H1 (cell line): ENCODE measurements around the gene KLHL7. TPM values are rescaled to one million over a fixed set of nuclear protein-coding genes. Genes with fewer than 3 reads are reported as not detected.

Experiments
- CTCF ChIA-PET: fragments of 300-600 bp; sonication (Branson Sonifier 250); formaldehyde crosslinking; loops from one replicate; lab custom pipeline; 2021; ENCODE audit not compliant: partially characterized antibody; lab: Charles Lee
- POLR2A ChIA-PET: fragments of 300-600 bp; sonication (Branson Sonifier 250); formaldehyde crosslinking; loops from one replicate; lab custom pipeline; 2021; ENCODE audit warnings: inconsistent platforms; ENCODE audit not compliant: partially characterized antibody; lab: Charles Lee
- DNase-seq, 2 experiments: peaks; one replicate each; pipeline versions ENCODE4 v3.0.0 to v3.0.0-alpha.2; 2010 to 2022; ENCODE audit warnings: low spot score in 2 of 2, low read depth in 1 of 2, mixed read lengths in 1 of 2
- FAIRE-seq: peaks from 2 replicates; lab custom pipeline; 2011; peaks lifted over from hg19 to GRCh38; lab: Jason Lieb, UNC
- H2AFZ ChIP-seq: 2 replicates; pipeline ENCODE4 v1.8.1; 2012; ENCODE audit warnings: low read length, inconsistent platforms
- H2AK5ac ChIP-seq: 2 replicates; pipeline ENCODE4 v1.6.1; 2013; ENCODE audit warnings: low read depth, low read length
- H2BK120ac ChIP-seq: replicated peaks from 2 replicates; pipeline ENCODE3; 2013; ENCODE audit warnings: low read depth, low read length, inconsistent platforms
- H2BK12ac ChIP-seq: 2 replicates; pipeline ENCODE4 v1.6.1; 2013; ENCODE audit warnings: low read depth, low read length
- H2BK15ac ChIP-seq: 2 replicates; pipeline ENCODE4 v1.6.1; 2013; ENCODE audit warnings: low read length
- H2BK20ac ChIP-seq: 2 replicates; pipeline ENCODE4 v1.6.1; 2013; ENCODE audit warnings: low read length
- H2BK5ac ChIP-seq: 2 replicates; pipeline ENCODE4 v1.6.1; 2013; ENCODE audit warnings: low read depth, low read length
- H3K14ac ChIP-seq: 2 replicates; pipeline ENCODE4 v1.6.1; 2013; ENCODE audit warnings: inconsistent platforms; ENCODE audit not compliant: insufficient read length
- H3K18ac ChIP-seq: 2 replicates; pipeline ENCODE4 v1.6.1; 2013; ENCODE audit warnings: low read length; ENCODE audit errors: extremely low read depth
- H3K23ac ChIP-seq: 2 replicates; pipeline ENCODE4 v1.6.1; 2013; ENCODE audit warnings: inconsistent platforms; ENCODE audit not compliant: insufficient read length
- H3K23me2 ChIP-seq: 2 replicates; pipeline ENCODE4 v1.6.1; 2013; ENCODE audit warnings: low read depth, low read length
- H3K27ac ChIP-seq: 2 replicates; pipeline ENCODE4 v1.6.1; 2011; ENCODE audit warnings: low read depth, low read length, inconsistent platforms
- H3K27me3 ChIP-seq, 4 experiments: replicated peaks in 1 of 4; 1 replicate in 1 of 4; 2 replicates in 3 of 4; pipeline versions ENCODE4 v1.6.1 to v1.8.1; 2011 to 2013; ENCODE audit warnings: low read length in 3 of 4, mild to moderate bottlenecking in 3 of 4, inconsistent platforms in 2 of 4, mixed read lengths in 2 of 4, moderate library complexity in 1 of 4; ENCODE audit not compliant: control insufficient read depth in 3 of 4, insufficient read depth in 3 of 4; ENCODE audit errors: extremely low read depth in 1 of 4
- H3K36me3 ChIP-seq, 4 experiments: 2 replicates each; pipeline versions ENCODE4 v1.6.1 to v1.8.1; 2011 to 2013; ENCODE audit warnings: mild to moderate bottlenecking in 4 of 4, low read length in 3 of 4, moderate library complexity in 2 of 4, control low read depth in 1 of 4, inconsistent platforms in 1 of 4; ENCODE audit not compliant: insufficient read depth in 4 of 4, control insufficient read depth in 2 of 4
- H3K4ac ChIP-seq: replicated peaks from 2 replicates; pipeline ENCODE3; 2013; ENCODE audit warnings: low read length, low read depth, mixed read lengths, inconsistent platforms; ENCODE audit not compliant: insufficient read length
- H3K4me1 ChIP-seq, 4 experiments: replicated peaks in 1 of 4; 1 replicate in 1 of 4; 2 replicates in 3 of 4; pipeline versions ENCODE4 v1.6.1 to v1.8.1; 2011 to 2013; ENCODE audit warnings: low read length in 3 of 4, inconsistent platforms in 2 of 4, mixed read lengths in 1 of 4; ENCODE audit not compliant: insufficient read depth in 4 of 4, control insufficient read depth in 3 of 4
- H3K4me2 ChIP-seq, 2 experiments: 2 replicates each; pipeline versions ENCODE4 v1.6.1 to v1.8.1; 2011 to 2013; ENCODE audit warnings: low read depth in 2 of 2, low read length in 2 of 2, control low read depth in 1 of 2, inconsistent platforms in 1 of 2, mild to moderate bottlenecking in 1 of 2; ENCODE audit not compliant: insufficient read depth in 1 of 2
- H3K4me3 ChIP-seq, 4 experiments: fragments of 200-600, 300-600 bp in 1 of 4; sonication (generic), shearing (Covaris generic), sonication (Bioruptor Twin) in 1 of 4; 2 replicates each; pipeline versions ENCODE4 v1.5.1 to v1.8.1; 2011 to 2016; ENCODE audit warnings: low read length in 4 of 4, low read depth in 3 of 4, control low read depth in 2 of 4, inconsistent platforms in 2 of 4, mild to moderate bottlenecking in 2 of 4, mixed read lengths in 1 of 4, moderate library complexity in 1 of 4; ENCODE audit not compliant: insufficient read depth in 2 of 4; ENCODE audit errors: extremely low read depth in 1 of 4
- H3K56ac ChIP-seq: replicated peaks from 2 replicates; pipeline ENCODE3; 2013; ENCODE audit warnings: low read depth, mild to moderate bottlenecking, mixed read lengths, low read length, inconsistent platforms; ENCODE audit not compliant: insufficient read length
- H3K79me1 ChIP-seq: 2 replicates; pipeline ENCODE4 v1.6.1; 2013; ENCODE audit warnings: low read depth, low read length, control low read depth
- H3K79me2 ChIP-seq, 2 experiments: 2 replicates each; pipeline versions ENCODE4 v1.6.1 to v1.8.1; 2012 to 2013; ENCODE audit warnings: low read length in 2 of 2, mild to moderate bottlenecking in 2 of 2, inconsistent platforms in 1 of 2; ENCODE audit not compliant: insufficient read depth in 2 of 2, control insufficient read depth in 1 of 2
- H3K9ac ChIP-seq, 4 experiments: replicated peaks in 1 of 4; 1 replicate in 1 of 4; 2 replicates in 3 of 4; pipeline versions ENCODE4 v1.6.1 to v1.8.1; 2011 to 2013; ENCODE audit warnings: low read depth in 3 of 4, low read length in 3 of 4, control low read depth in 2 of 4, mild to moderate bottlenecking in 2 of 4, moderate library complexity in 2 of 4, inconsistent platforms in 1 of 4; ENCODE audit errors: extremely low read depth in 1 of 4
- H3K9me3 ChIP-seq, 2 experiments: 2 replicates each; pipeline versions ENCODE4 v1.6.1 to v1.8.1; 2012 to 2013; ENCODE audit warnings: mild to moderate bottlenecking in 2 of 2, moderate library complexity in 2 of 2, control low read depth in 1 of 2, inconsistent platforms in 1 of 2, low read depth in 1 of 2, low read length in 1 of 2, mixed read lengths in 1 of 2; ENCODE audit not compliant: insufficient read depth in 2 of 2
- H4K20me1 ChIP-seq, 2 experiments: replicated peaks in 1 of 2; 2 replicates each; pipeline versions ENCODE3 to v1.8.1; 2011 to 2013; ENCODE audit warnings: inconsistent platforms in 2 of 2, low read length in 2 of 2, mild to moderate bottlenecking in 1 of 2; ENCODE audit not compliant: insufficient read depth in 2 of 2, control insufficient read depth in 1 of 2
- H4K5ac ChIP-seq: 2 replicates; pipeline ENCODE4 v1.6.1; 2013; ENCODE audit warnings: low read length, low read depth, mixed read lengths, inconsistent platforms; ENCODE audit not compliant: insufficient read length
- H4K8ac ChIP-seq: 2 replicates; pipeline ENCODE4 v1.8.0; 2013; ENCODE audit warnings: mild to moderate bottlenecking, moderate library complexity, low read length, inconsistent platforms; ENCODE audit not compliant: insufficient read depth; ENCODE audit errors: extremely low read depth
- H4K91ac ChIP-seq: replicated peaks from 2 replicates; pipeline ENCODE3; 2013; ENCODE audit warnings: low read length, mixed read lengths, inconsistent platforms; ENCODE audit not compliant: insufficient read length
- ASH2L ChIP-seq: fragments of 200-600, 300-600 bp; sonication (generic); IDR thresholded peaks from one replicate; pipeline ENCODE4 v1.7.1; 2017; ENCODE audit warnings: low read length
- ATF2 ChIP-seq: IDR thresholded peaks from 2 replicates; pipeline ENCODE4 v1.6.1; 2012; ENCODE audit warnings: low read length, inconsistent platforms
- BACH1 ChIP-seq: IDR thresholded peaks from 2 replicates; pipeline ENCODE4 v1.6.1; 2012; ENCODE audit warnings: low read length, improper control_type of control experiment
- CBX5 ChIP-seq: fragments of 300-800, 300-1000 bp; sonication (generic); IDR thresholded peaks from 2 replicates; pipeline ENCODE4 v1.7.1; 2016; ENCODE audit warnings: antibody characterized with exemption, low read length, low read depth
- EGR1 ChIP-seq: IDR thresholded peaks from 2 replicates; pipeline ENCODE4 v1.6.1; 2011; ENCODE audit warnings: low read depth, low read length, borderline replicate concordance
- JUN ChIP-seq: IDR thresholded peaks from 2 replicates; pipeline ENCODE4 v1.6.1; 2011; ENCODE audit warnings: low read depth, mild to moderate bottlenecking, improper control_type of control experiment, low read length
- JUND ChIP-seq: IDR thresholded peaks from 2 replicates; pipeline ENCODE4 v1.6.1; 2011; ENCODE audit warnings: mild to moderate bottlenecking, improper control_type of control experiment, low read length
- PHF8 ChIP-seq: fragments of 200-600 bp; sonication (generic); conservative IDR thresholded peaks from 2 replicates; pipeline ENCODE4 v1.7.1; 2012; ENCODE audit warnings: low read depth, mild to moderate bottlenecking, inconsistent platforms, low read length, moderate library complexity
- RNF2 ChIP-seq: fragments of 200-900, 300-1000 bp; sonication (generic); IDR thresholded peaks from 2 replicates; pipeline ENCODE4 v1.7.1; 2016; ENCODE audit warnings: borderline replicate concordance, low read depth, mild to moderate bottlenecking, antibody characterized with exemption, low read length; ENCODE audit not compliant: poor library complexity, severe bottlenecking; ENCODE audit errors: missing control alignments
- RXRA ChIP-seq: IDR thresholded peaks from 2 replicates; pipeline ENCODE4 v1.6.1; 2011; ENCODE audit warnings: low read depth, mild to moderate bottlenecking, low read length, moderate library complexity; ENCODE audit not compliant: insufficient read depth
- SAP30 ChIP-seq: fragments of 300-600 bp; sonication (generic); IDR thresholded peaks from 2 replicates; pipeline ENCODE4 v1.7.1; 2012; ENCODE audit warnings: low read length, moderate library complexity, mild to moderate bottlenecking, inconsistent platforms; ENCODE audit not compliant: insufficient read depth, insufficient replicate concordance
- WGBS, 2 experiments: shearing (Covaris generic) in 1 of 2; methylation state at CpG; one replicate each; pipeline versions ENCODE4 v1.1.6 to v1.1.7; 2013 to 2015; ENCODE audit warnings: low lambda C conversion rate in 2 of 2, mixed read lengths in 2 of 2, inconsistent platforms in 1 of 2, low coverage in 1 of 2, missing lambda C conversion rate in 1 of 2; ENCODE audit not compliant: insufficient replicate concordance in 2 of 2, insufficient coverage in 1 of 2, insufficient read length in 1 of 2; ENCODE audit errors: extremely low coverage in 1 of 2, missing lambda C conversion rate in 1 of 2; 5-methylcytosine and 5-hydroxymethylcytosine counted together
- polyA plus RNA-seq, 7 experiments: library from polyadenylated mRNA; depleted of rRNA in 3 of 7; stranded (reverse) in 5 of 7; unstranded in 2 of 7; fragments of >200 nt in 5 of 7; fragments of 200-250 nt in 2 of 7; gene quantifications; 1 replicate in 5 of 7; 2 replicates in 1 of 7; 4 replicates in 1 of 7; pipeline versions ENCODE4 v1.2.1 to v1.2.3, GENCODE V29; 2011 to 2013; ENCODE audit warnings: missing spikeins in 2 of 7, mixed read lengths in 2 of 7
- total RNA-seq: library from RNA; stranded (reverse); fragmentation: NEBNext Ultra II Directional; extraction: Animal tissue kit (Norgen Biotek cat#: 25700); gene quantifications from 2 replicates; pipeline ENCODE4 v1.2.1, GENCODE V29; 2021
- TF ChIP-seq, protein P1 (sequence below): IDR thresholded peaks from 2 replicates; pipeline ENCODE4 v1.6.1; 2012; ENCODE audit warnings: inconsistent platforms

Gene KLHL7
- total and polyA plus RNA-seq, 2 of the 8 experiments (the other 6 are each of a cell fraction or from before 2014, with no cell fraction given) = 65.3 to 115 TPM

DNA sequence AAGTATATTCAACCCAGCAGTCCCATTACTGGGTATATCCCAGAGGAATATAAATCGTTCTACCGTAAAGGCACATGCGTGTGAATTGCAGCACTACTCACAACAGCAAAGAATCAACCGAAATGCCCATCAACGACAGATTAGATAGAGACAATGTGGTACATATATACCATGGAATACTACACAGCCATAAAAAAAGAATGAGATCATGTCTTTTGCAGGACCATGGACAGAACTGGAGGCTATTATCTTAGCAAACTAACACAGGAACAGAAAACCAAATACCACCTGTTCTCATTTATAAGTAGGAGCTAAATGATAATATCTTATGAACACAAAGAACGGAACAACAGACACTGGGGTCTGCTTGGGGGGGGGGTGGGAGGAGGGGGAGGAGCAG lies 44.3 kb upstream of the KLHL7 start:
- no peaks in the 10 kb centered on the region for H3K4me1 ChIP-seq
- no peak overlapping the region for H2BK120ac ChIP-seq
- no peak overlapping the region for H3K4me2 ChIP-seq
- WGBS, 2 experiments = 89% methylated on average over 6 of the region's 6 CpGs; no CpG with 5 or more reads in 1 of the 2 experiments
- H2BK15ac ChIP-seq = no peak overlapping the region
- H3K79me2 ChIP-seq = no peaks in the 10 kb centered on the region
- H3K27ac ChIP-seq = no peak overlapping the region
- no peak overlapping the region for H2BK20ac ChIP-seq
- ChIA-PET CTCF (interaction anchor here (0.7 to 2.2 kb wide), 3 partner anchors 8 to 36 kb away, joined by 3 to 7 read pairs (median 5); no protein-coding TSS in a partner anchor), POLR2A (no interaction called here)
- no peak overlapping the region for H3K56ac ChIP-seq
- no peaks in the 10 kb centered on the region for H3K23me2 ChIP-seq
- H4K8ac ChIP-seq = no peak overlapping the region
- no peak overlapping the region for H3K4me3 ChIP-seq
- no peak overlapping the region for H3K23ac ChIP-seq
- no peaks in the 10 kb centered on the region for H3K27me3 ChIP-seq
- H3K14ac ChIP-seq = no peak overlapping the region
- no peaks in the 10 kb centered on the region for H3K36me3 ChIP-seq
- H2AK5ac ChIP-seq = no peak overlapping the region
- no peaks in the 10 kb centered on the region for H3K9me3 ChIP-seq
- FAIRE-seq (no peak), DNase-seq (no peak)
- no peak overlapping the region for H3K9ac ChIP-seq
- H4K20me1 ChIP-seq = no peaks in the 10 kb centered on the region
- H4K5ac ChIP-seq = no peak overlapping the region
- no peak overlapping the region for H4K91ac ChIP-seq
- H2BK12ac ChIP-seq = no peak overlapping the region
- no peak overlapping the region for H2AFZ ChIP-seq
- no peak overlapping the region for H3K18ac ChIP-seq
- H3K79me1 ChIP-seq = no peaks in the 10 kb centered on the region
- H3K4ac ChIP-seq = no peak overlapping the region
- H2BK5ac ChIP-seq = no peak overlapping the region
- TF ChIP-seq EGR1 (no peak), JUND (no peak), RNF2 (no peak), JUN (no peak), CBX5 (no peak), SAP30 (no peak), ATF2 (no peak), BACH1 (no peak), ASH2L (no peak), PHF8 (no peak), RXRA (no peak)
- TF ChIP-seq, protein P1, sequence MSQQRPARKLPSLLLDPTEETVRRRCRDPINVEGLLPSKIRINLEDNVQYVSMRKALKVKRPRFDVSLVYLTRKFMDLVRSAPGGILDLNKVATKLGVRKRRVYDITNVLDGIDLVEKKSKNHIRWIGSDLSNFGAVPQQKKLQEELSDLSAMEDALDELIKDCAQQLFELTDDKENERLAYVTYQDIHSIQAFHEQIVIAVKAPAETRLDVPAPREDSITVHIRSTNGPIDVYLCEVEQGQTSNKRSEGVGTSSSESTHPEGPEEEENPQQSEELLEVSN = no peak
